Stimulated activated CD4-positive, alpha-beta T cell treated with anti-CD3 and anti-CD28 coated beads, Interleukin-4, amount 100 ng/mL, for 1 hour (primary cell): Measurements from ENCODE around the gene C19orf73.

ENCODE experiments used
- DNase-seq: peaks from one replicate; pipeline ENCODE4 v3.0.0-alpha.2; 2020

The C19orf73 gene, protein sequence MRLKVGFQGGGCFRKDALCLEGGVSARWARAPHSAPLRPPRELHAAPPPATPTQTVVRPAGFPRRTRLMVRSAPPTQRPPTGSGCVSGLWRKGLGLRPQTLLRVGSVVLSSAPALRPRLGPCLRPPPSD

DNA sequence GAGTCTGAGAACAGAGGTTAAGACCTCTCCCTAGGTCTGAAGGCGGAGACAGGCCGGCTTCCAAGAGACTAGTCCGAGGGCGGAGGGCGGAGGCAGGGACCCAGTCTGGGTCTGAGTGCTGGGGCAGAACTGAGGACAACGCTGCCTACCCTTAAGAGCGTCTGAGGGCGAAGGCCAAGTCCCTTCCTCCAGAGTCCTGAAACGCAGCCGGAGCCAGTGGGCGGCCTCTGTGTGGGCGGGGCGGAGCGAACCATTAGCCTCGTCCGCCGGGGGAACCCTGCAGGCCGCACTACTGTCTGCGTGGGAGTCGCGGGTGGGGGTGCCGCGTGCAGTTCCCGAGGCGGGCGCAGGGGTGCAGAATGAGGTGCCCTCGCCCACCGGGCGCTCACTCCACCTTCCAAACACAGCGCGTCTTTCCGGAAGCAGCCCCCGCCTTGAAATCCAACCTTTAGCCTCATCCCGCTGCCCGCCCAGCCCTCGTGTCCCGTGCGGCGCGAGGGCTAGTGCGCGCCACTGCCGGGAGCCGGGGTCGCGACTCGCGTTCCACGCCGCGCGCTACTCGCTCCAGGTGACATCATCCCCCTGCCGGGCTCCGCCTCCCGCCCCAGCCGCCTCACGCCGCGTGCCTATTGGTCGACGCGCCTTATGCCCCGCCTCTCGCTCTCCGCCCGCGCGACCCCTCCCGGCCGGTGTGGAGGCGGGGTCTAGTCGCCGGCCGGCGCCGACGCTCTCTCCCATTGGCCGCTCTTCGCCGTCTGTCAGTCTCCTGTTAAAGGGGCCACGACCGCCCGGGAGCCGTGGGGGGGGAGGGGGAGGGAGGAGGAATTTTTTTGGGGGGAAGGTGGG is at the start of gene C19orf73:
Gene C19orf73 (minus strand): TSS at position 579 of the 846 bp plus-strand sequence. CDS start 121 bp downstream, at position 458.
- peak; percentile 95 for DNase-seq

DNA sequence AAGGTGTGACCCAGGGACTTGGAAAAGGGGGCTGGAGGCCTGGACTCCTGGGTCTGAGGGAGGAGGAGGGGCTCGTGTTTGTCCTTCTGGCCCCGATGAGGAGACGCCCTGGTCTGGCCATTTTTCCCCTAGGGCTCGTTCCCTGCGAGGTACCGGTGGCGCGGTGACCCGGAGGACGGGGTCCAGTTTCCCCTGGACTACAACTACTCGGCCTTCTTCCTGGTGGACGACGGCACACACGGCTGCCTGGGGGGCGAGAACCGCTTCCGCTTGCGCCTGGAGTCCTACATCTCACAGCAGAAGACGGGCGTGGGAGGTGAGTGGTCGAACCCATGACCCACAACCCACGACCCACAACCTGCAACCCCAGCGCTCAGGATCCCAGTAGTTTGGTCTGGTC is 49.5 kb upstream of the C19orf73 start:
- DNase-seq, result no peak

DNA sequence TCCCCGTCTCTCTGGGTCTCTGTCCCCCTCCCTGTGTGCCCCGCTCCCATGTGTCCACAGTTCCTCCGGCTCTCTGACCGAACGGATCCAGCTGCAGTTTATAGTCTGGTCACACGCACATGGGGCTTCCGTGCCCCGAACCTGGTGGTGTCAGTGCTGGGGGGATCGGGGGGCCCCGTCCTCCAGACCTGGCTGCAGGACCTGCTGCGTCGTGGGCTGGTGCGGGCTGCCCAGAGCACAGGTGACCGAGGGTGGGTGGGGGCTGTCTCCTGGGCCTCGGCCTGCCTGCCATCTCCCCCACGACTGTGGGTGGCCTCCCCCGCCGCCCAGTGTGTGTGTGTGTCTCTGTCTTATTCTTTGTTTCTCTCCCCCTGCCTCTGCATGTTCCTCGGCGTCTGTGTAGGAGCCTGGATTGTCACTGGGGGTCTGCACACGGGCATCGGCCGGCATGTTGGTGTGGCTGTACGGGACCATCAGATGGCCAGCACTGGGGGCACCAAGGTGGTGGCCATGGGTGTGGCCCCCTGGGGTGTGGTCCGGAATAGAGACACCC is 49.0 kb upstream of the C19orf73 start:
- no peak for DNase-seq

DNA sequence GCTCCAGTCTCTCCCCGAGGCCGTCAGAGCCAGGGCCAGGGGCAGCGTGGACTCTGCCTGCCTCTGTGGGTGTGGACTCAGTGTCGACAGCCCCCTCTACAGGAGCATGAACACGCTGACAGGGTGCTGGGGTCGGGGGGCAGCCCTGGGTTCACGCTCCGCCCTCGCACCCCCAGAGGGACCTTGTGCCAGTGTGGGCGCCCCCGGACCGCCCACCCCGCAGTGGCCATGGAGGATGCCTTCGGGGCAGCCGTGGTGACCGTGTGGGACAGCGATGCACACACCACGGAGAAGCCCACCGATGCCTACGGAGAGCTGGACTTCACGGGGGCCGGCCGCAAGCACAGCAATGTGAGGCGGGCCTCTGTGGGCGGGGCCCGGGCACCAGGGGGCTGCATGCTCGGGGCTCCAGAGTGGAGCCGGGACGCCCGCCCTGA is 46.9 kb upstream of the C19orf73 start:
- no peak for DNase-seq

DNA sequence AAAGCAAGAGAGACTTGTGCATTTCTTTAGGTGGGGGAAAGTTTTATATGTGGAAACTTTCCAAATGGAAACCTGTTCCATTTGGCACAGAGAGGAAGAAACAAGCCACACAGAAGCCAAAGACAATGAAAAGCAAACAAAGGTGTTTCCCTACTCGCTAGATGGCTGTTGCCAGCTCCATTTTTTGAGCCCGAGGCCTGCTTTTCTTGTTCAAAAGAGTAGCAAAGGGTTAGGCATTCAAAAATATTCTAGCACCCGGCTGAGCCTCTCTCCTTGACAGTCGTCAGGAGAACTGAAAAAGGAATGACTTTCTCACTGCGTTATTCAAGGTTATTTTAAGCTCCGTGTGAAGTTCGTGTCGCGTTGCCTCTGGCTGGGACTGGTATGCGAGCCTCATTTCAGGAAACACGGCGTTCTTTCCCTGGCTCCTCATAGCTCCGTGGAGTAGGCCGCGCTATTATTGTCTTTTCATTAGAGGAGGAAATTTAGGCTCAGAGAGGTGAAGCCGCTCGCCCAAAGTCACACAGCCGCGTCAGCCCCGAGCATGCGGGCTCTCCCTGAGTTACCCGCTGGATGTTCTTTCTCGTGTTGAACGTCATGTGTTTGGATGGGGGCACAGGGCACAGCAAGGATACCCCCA is 46.3 kb upstream of the C19orf73 start:
- no peak for DNase-seq

DNA sequence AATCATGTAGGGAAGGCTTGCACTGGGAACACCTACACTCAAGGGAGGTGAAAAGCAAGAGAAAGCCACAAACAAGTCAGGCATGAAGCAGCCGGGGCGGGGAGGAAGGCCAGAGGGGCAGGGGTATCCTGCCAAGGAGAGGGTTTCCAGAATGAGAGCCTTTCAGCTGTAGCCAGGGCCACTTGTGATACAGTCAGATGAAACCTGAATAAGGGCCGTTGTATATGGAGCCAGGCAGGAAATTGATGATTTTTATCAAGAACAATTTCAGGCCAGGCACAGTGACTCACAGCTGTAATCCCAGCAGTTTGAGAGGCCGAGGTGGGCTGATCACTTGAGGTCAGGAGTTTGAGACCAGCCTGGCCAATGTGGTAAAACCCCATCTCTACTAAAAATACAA is 43.0 kb upstream of the C19orf73 start:
- no peak for DNase-seq

DNA sequence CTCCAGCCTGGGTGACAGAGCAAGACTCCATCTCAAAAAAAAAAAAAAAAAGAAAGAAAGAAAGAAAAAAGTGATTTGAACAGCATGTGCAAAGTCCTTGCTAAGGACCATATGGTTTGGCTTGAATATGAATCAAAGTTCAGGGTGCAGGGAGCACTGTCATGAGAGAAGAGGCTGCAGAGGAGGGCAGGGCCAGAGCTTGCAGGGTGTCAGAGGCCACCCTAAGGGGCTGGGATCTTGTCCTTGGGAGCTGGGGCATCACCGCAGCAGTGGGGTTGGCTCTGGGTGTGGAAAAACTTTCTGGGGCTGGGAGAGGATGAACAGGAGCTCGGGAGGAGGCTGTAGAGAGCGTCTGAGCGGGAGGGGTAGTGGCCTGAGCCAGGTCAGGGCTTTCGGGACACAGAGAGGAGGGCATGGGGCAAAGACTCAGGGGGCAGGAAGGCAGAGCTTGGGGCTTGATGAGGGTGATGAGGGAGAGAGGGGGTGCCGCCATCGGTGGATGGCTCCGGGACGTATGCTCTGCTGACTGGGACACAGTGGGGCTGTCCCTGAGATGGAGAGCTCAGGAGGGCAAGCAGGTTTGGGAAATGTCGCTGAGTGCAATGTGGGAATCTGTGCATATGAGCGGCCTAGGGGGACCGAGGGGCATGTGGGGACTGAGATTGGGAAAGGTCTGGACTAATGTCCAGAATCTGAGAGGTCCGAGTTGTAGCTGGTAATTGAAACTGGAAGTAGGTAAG is 41.7 kb upstream of the C19orf73 start:
- DNase-seq, result no peak

DNA sequence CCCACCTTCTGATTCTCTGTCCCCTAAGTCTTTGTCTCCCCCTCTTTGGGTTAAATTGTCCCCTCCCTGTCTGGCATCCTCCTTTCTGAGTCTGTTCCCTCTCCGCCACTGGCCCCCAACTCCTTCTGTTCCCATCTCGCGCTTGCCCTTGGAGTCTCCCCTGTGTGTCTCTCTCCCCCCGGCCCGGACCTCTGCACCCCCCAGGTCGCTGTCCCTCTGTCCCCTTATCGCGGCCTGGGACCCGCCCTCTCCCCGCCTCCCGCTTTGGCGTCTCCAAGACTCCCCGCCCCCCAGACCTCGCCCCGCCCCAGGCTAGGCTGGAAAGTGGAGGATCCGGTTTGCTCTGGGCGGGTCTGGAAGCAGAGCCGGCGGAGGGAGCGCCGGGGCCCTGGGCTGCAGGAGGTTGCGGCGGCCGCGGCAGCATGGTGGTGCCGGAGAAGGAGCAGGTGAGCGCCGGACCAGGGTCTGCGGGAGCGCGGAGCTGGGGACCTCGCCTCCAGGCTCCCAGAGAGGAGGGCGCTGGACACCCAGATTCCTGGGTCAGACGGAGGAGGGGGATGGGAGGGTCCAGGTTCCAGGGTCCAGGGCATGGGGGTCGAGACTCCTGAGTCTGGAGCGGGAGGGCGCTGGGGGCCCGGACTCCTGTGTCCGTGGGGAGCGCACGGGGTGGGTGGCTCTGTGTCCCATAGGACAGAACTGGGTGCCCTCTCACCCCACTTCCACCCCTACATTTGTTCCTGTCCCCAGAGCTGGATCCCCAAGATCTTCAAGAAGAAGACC is 38.7 kb upstream of the C19orf73 start, which contains the start of gene TRPM4:
Gene TRPM4 (plus strand): TSS at position 348 of the 780 bp plus-strand sequence. CDS start 75 bp downstream, at position 423.
- peak; percentile 55 for DNase-seq

DNA sequence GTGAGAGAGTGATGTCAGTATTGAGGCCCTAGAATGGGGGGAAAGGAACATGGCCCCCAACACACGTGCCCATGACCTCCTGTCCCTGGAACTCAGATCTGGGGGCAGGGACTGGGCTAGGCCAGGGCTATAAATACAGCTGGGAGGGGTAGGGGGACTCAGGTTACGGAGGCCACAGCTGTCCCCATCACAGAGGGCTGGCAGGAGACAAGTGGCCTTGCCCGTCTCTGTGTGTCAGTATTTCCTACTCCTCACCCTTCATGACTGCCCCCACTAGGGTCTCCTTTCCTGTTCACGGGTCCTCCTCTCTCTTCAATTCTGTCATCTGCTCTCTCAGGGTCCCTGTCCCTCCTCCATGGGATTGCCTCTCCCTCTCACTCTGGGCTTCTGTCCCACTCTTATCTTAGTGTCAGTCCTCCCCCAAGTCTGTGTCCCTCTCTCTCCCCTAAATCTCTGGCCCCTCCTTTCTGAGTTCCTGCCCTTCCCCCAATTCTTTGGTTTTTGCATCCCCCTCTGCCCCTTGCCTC is 36.9 kb upstream of the C19orf73 start:
- DNase-seq, result no peak

DNA sequence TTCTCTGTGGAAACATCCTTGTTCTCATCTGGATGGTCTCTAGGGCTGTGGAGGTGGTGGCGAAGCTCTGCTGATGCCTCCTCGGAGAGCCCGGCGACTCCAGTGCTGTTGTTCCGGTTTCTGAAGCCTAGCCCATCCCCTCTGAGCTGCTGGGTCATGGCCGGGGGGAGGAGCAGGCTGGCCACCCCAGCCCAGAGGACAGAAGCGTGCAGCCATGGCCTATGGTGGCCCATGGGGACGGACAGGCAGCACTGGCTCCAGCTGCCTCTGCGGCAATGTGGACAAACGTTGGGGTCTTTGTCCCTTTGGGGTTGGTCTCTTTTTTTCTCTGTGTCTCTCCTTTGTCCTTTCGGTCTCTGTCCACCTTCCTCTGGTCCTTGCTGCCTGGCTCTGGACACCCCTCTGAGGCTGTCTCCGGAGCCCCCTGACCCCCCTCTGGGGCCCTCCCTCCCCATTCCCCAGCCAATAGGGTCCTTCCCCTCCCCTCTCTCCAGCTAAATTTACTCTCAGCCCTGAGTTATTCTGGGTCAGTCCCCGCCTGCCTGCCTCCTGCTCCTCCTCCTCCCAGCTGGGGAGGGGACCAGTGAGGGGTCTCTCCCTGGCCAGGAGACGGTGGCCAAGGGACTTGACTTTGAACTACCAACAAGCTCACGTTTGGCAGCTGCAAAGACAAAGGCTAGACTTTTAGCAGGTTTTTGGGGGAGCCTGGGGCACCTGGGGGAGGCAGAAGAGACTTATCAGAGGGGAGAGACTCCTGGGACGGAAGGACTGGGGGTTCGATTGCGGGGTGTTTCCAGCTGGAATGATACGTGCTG is 36.3 kb upstream of the C19orf73 start, which contains the start of gene HRC:
Gene HRC (minus strand): TSS at position 392 of the 815 bp plus-strand sequence. CDS start 159 bp downstream, at position 233.
- no peak for DNase-seq

DNA sequence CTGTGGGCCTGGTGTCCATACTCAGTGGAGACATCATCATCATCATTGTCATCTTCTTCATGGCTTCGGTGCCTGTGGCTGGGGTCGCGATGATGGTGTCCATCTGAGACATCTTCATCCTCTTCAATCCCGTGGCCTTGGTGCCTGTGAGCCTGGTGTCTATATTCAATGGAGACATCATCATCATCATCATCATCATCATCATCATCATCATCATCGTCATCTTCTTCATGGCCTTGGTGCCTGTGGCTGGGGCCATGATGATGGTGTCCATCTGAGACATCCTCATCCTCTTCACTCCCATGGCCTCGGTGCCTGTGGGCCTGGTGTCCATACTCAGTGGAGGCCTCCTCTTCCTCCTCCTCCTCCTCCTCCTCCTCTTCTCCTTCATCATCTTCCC is 35.3 kb upstream of the C19orf73 start:
- DNase-seq, result no peak

DNA sequence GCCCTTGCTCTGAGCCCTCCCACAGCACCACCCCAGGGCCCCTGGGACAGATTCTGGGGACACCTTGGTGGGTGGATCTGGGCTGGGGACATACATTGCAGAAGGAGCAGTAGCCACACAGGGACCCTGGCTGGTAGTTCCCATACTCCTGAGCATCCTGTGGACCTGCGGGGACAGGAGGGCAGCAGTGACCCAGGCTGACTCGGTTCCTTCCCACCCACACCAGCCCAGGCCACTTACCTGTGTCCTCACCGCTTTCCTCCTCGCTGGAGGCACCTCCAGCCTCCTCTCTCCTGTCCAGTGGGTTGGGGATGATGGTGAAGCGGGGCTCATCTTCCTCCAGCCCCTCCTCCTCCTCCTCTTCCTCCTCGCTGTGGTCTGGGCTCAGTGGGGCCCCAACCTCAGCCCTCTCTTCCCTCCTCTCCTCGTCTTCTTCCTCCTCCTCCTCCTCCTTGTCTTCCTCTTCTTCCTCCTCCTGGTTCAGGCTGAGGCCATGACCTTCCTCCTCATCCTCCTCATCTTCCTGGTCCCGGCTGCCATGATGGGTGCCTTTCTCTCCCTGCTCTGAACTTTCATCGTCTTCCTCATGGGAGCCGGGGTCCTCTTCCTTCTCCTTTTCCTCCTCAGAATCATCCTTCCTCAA is 34.3 kb upstream of the C19orf73 start:
- DNase-seq, result no peak

DNA sequence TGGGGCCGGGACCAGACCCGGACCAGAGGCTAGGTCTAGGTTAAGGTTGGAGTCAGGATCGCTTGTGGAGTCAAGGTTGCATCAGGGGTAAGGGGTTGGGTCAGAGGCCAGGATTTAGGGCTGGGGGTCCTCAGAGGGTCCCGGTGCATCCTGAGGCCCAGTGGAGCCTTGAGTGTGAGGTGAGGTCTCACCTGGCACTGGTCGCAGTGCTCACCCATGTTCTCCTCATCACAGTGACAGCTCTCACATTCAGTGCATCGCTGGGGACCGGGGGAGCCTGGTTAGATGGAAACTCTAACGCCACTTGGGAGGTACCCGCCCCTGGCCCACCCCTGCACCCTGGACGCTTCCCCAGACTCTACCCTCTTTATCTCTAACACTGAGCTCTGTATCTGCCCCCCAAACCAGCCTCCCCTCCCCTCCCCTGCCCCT is 33.2 kb upstream of the C19orf73 start:
- no peak for DNase-seq

DNA sequence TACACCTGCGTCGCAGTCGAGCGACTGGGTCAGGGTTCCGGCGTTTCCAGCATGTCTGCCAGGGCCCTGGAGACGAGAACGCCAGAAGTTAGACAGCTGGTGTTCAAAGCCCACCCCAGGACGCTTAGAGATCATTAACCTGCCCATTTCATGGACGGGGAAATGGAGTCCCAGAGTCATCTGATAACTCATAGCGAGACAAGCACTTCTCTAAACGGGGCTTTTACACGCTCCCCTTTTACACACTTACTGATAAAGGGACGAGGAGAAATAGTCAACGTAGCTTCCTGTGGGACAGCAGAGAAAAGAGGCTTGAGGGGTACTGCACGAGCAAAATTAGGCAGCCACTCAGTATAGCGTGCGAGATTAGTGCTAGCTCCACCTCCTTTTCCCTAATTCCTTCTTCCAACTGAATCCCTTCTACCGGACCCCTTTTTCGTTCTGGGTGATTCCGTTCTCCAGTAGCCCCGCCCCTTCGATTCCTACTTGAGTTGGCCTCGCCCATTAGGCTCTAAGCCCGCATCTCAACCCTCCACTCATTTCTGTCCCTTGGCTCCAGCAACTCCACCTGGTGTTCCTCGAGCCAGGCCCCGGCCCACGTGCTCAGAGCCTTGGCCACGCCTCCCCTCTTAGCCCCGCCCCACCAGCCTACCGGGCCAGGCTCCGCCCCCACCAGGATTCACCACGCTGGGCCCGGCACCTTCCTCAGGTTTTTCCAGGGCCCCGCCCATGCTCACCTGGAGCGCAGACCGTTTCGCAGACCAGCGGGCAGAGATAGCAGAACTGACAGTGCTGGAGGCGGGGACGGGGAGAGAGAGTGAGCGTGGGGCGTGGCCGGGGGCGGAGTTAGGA is 32.5 kb upstream of the C19orf73 start:
- DNase-seq, result peak; percentile 46

DNA sequence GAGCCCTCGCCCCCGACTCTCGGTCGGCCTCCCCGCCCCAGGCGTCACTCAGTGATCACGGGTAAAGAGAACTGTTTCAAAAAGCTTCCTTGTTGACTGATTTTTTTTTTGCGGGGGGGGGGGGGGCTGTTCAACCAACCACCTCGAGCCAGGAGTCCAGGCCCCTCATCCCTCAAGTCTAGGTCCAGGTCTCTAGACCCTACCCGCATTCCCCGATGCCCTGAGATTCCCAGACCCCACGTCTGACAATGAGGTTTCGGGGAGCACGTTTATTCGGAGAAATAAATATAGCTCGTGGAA is 32.0 kb upstream of the C19orf73 start:
- DNase-seq, result no peak

DNA sequence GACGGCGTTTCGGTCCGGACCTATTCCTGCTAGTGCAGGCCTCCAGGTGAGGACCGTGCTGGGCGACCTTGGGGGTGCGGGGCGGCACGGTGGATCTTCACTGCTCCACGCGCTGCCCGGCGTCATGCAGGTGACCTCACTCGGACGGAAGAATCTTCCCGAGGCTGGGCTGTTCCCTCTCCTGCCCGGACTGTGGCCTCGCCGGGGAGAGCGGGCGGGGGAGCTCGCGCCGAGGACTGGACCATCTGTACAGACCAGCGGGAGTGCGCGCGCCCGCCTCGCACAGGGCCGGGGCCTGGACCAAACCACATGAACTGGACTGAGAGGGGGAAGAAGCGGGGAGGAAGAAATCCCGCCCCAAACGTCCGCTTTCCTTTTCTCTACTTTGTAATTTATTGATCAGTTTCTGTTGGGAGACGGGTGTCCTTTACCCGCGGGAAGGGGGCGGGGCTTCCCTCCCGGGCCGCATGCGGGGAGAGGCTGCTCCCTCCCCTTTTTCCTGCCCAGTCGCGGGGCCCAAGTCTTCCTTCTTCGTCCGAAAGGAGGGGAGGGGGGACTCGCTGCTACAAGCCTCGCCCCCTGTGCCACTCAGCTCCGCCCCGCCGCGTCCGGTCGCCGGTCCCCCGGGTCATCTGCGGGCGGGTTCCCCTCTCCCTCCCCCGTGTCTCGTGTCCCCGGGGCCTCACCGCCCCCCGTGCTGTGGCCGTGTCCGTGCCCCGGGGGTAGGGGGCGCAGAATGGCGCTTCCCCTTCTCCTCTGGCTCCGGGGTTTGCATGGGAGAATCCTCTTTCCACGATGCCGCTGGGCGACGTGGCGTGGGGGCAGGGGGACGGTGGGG is 31.4 kb upstream of the C19orf73 start:
- peak; percentile 29 for DNase-seq

DNA sequence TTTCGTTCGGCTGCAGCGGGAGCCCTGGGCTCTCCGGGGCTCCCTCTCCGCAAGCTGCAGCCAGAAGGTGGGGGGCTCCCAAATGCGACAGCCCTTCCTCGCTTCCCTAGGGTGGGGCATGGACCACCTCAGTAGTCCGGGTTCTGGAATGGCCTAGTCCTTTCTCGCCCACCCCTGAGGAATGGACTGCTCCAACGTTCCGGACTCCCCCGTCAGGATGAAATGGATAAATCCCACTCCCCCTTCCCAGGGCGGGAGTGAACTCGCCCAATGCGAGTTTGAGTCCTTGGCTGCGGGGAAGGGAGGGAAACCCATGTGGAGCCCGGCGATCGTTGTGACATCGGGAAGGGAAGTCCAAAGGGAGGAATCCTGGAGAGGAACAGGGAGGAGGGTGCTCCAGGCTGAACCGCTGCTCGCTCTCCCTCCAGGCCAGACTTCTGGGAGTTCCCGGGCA is 30.7 kb upstream of the C19orf73 start:
- DNase-seq, result no peak
